WTC11 (cell line): ENCODE measurements around the gene ADCYAP1. TPM values are rescaled to one million over a fixed set of nuclear protein-coding genes. Genes with fewer than 3 reads are reported as not detected.

Source experiments
- ATAC-seq: fragments of 200-7000 bp; cut with Tn5 transposase; 2 replicates; pipeline ENCODE4 v1.10.0; 2021; ENCODE audit warnings: mild to moderate bottlenecking, moderate library complexity
- CTCF ChIA-PET: fragments of 300-600 bp; sonication (Branson Sonifier 250); formaldehyde crosslinking; loops from one replicate; lab custom pipeline; 2021; ENCODE audit warnings: antibody characterized with exemption; lab: Charles Lee
- POLR2A ChIA-PET: fragments of 350-600 bp; sonication (Branson Sonifier 250); formaldehyde crosslinking; loops from one replicate; lab custom pipeline; 2021; ENCODE audit warnings: antibody characterized with exemption; lab: Charles Lee
- DNase-seq: peaks from one replicate; pipeline ENCODE4 v3.0.0; 2021; ENCODE audit warnings: low spot score
- H3K27ac Mint-ChIP-seq: 2 replicates; pipeline ENCODE4 v1.8.0; 2021; ENCODE audit warnings: mixed read lengths
- H3K27me3 Mint-ChIP-seq: 2 replicates; pipeline ENCODE4 v1.8.0; 2021; ENCODE audit warnings: low read depth, mild to moderate bottlenecking, moderate library complexity, mixed read lengths
- H3K36me3 Mint-ChIP-seq: 2 replicates; pipeline ENCODE4 v1.8.0; 2021; ENCODE audit warnings: mixed read lengths
- H3K4me1 Mint-ChIP-seq: 2 replicates; pipeline ENCODE4 v1.8.0; 2022; ENCODE audit warnings: mixed read lengths
- H3K4me3 Mint-ChIP-seq: 2 replicates; pipeline ENCODE4 v1.8.0; 2021; ENCODE audit warnings: mild to moderate bottlenecking, moderate library complexity, mixed read lengths
- H3K9me3 Mint-ChIP-seq: 2 replicates; pipeline ENCODE4 v1.8.0; 2021; ENCODE audit warnings: mixed read lengths
- CDX4 ChIP-seq: fragments of 250-450 bp; sonication (Bioruptor Pico); IDR thresholded peaks from 2 replicates; pipeline ENCODE4 v1.9.0; 2021; ENCODE audit warnings: moderate library complexity, mild to moderate bottlenecking, inconsistent platforms, borderline replicate concordance
- IRF2 ChIP-seq: sonication (generic); formaldehyde crosslinking; IDR thresholded peaks from 2 replicates; pipeline ENCODE4 v1.8.0; 2022; ENCODE audit warnings: low read depth, missing genetic modification reagents, borderline replicate concordance
- NFATC4 ChIP-seq: fragments of 250-450 bp; sonication (Bioruptor Pico); IDR thresholded peaks from 2 replicates; pipeline ENCODE4 v1.9.0; 2021; ENCODE audit warnings: mild to moderate bottlenecking
- NFE2L1 ChIP-seq: sonication (generic); formaldehyde crosslinking; IDR thresholded peaks from 2 replicates; pipeline ENCODE4 v1.8.1; 2023; ENCODE audit warnings: missing genetic modification reagents
- NR3C1 ChIP-seq: sonication (generic); formaldehyde crosslinking; conservative IDR thresholded peaks from 2 replicates; pipeline ENCODE4 v1.8.1; 2023; ENCODE audit warnings: low read depth, mild to moderate bottlenecking, missing genetic modification reagents
- RELA ChIP-seq: sonication (generic); formaldehyde crosslinking; IDR thresholded peaks from 2 replicates; pipeline ENCODE4 v1.8.1; 2022; ENCODE audit warnings: missing genetic modification reagents, mild to moderate bottlenecking, borderline replicate concordance
- RORB ChIP-seq: fragments of 250-450 bp; sonication (Bioruptor Pico); IDR thresholded peaks from 2 replicates; pipeline ENCODE4 v1.9.0; 2021; ENCODE audit warnings: mild to moderate bottlenecking
- TP53 ChIP-seq: sonication (generic); formaldehyde crosslinking; IDR thresholded peaks from 2 replicates; pipeline ENCODE4 v1.8.1; 2023; ENCODE audit warnings: mild to moderate bottlenecking, missing genetic modification reagents
- ZNF121 ChIP-seq: sonication (generic); formaldehyde crosslinking; IDR thresholded peaks from 2 replicates; pipeline ENCODE4 v1.8.0; 2023; ENCODE audit warnings: missing genetic modification reagents
- ZNF396 ChIP-seq: fragments of 250-450 bp; sonication (Bioruptor Pico); IDR thresholded peaks from 2 replicates; pipeline ENCODE4 v1.8.0; 2021; ENCODE audit warnings: mild to moderate bottlenecking, moderate library complexity, borderline replicate concordance
- total RNA-seq: library from RNA; stranded (reverse); gene quantifications from 3 replicates; pipeline ENCODE4 v1.2.3, GENCODE V29; 2021
- TF ChIP-seq, protein P1 (sequence below): sonication (generic); formaldehyde crosslinking; IDR thresholded peaks from 2 replicates; pipeline ENCODE4 v1.8.0; 2023; ENCODE audit warnings: mild to moderate bottlenecking, missing genetic modification reagents
- TF ChIP-seq, protein P2 (sequence below): fragments of 250-450 bp; sonication (Bioruptor Pico); IDR thresholded peaks from 2 replicates; pipeline ENCODE4 v1.9.0; 2021; ENCODE audit warnings: mild to moderate bottlenecking, borderline replicate concordance
- TF ChIP-seq, protein P3 (sequence below): fragments of 250-450 bp; sonication (Bioruptor Pico); IDR thresholded peaks from 2 replicates; pipeline ENCODE4 v2.1.2; 2022; ENCODE audit warnings: mild to moderate bottlenecking, moderate library complexity
- TF ChIP-seq, protein P4 (sequence below): sonication (generic); formaldehyde crosslinking; IDR thresholded peaks from 2 replicates; pipeline ENCODE4 v1.8.1; 2023; ENCODE audit warnings: mild to moderate bottlenecking, missing genetic modification reagents
- TF ChIP-seq, protein P5 (sequence below): sonication (generic); formaldehyde crosslinking; IDR thresholded peaks from 2 replicates; pipeline ENCODE4 v1.8.0; 2022; ENCODE audit warnings: missing genetic modification reagents

The ADCYAP1 gene
- total RNA-seq, 1 experiment from 2014 or later = not detected

DNA sequence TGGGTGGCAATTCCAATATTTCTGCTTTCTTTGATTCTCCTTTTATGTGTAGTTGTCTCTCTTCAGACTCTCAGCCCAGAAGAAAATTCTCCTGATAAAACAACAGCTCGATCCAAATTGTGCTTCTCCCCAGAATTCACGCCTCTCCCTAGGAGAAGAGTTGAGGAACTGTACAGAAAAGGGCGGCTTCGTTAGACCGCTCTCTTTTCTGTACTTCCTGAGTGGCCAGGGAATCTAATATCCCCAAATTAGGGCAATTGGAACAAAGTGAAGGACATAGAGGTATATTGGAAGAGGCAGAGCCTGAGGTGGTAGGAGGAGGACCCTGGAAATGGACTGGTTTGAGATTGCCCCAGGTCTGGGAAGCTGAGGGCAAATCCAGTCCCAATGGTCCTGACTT, 5.6 kb downstream of the ADCYAP1 start (continued):
- TF ChIP-seq, protein P1, sequence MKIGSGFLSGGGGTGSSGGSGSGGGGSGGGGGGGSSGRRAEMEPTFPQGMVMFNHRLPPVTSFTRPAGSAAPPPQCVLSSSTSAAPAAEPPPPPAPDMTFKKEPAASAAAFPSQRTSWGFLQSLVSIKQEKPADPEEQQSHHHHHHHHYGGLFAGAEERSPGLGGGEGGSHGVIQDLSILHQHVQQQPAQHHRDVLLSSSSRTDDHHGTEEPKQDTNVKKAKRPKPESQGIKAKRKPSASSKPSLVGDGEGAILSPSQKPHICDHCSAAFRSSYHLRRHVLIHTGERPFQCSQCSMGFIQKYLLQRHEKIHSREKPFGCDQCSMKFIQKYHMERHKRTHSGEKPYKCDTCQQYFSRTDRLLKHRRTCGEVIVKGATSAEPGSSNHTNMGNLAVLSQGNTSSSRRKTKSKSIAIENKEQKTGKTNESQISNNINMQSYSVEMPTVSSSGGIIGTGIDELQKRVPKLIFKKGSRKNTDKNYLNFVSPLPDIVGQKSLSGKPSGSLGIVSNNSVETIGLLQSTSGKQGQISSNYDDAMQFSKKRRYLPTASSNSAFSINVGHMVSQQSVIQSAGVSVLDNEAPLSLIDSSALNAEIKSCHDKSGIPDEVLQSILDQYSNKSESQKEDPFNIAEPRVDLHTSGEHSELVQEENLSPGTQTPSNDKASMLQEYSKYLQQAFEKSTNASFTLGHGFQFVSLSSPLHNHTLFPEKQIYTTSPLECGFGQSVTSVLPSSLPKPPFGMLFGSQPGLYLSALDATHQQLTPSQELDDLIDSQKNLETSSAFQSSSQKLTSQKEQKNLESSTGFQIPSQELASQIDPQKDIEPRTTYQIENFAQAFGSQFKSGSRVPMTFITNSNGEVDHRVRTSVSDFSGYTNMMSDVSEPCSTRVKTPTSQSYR (CRISPR knock-in tag) = no peak
- TF ChIP-seq TP53 (no peak), ZNF396 (CRISPR knock-in tag) (no peak), NFATC4 (no peak), ZNF121 (CRISPR knock-in tag) (no peak), NFE2L1 (no peak)
- TF ChIP-seq, protein P2, sequence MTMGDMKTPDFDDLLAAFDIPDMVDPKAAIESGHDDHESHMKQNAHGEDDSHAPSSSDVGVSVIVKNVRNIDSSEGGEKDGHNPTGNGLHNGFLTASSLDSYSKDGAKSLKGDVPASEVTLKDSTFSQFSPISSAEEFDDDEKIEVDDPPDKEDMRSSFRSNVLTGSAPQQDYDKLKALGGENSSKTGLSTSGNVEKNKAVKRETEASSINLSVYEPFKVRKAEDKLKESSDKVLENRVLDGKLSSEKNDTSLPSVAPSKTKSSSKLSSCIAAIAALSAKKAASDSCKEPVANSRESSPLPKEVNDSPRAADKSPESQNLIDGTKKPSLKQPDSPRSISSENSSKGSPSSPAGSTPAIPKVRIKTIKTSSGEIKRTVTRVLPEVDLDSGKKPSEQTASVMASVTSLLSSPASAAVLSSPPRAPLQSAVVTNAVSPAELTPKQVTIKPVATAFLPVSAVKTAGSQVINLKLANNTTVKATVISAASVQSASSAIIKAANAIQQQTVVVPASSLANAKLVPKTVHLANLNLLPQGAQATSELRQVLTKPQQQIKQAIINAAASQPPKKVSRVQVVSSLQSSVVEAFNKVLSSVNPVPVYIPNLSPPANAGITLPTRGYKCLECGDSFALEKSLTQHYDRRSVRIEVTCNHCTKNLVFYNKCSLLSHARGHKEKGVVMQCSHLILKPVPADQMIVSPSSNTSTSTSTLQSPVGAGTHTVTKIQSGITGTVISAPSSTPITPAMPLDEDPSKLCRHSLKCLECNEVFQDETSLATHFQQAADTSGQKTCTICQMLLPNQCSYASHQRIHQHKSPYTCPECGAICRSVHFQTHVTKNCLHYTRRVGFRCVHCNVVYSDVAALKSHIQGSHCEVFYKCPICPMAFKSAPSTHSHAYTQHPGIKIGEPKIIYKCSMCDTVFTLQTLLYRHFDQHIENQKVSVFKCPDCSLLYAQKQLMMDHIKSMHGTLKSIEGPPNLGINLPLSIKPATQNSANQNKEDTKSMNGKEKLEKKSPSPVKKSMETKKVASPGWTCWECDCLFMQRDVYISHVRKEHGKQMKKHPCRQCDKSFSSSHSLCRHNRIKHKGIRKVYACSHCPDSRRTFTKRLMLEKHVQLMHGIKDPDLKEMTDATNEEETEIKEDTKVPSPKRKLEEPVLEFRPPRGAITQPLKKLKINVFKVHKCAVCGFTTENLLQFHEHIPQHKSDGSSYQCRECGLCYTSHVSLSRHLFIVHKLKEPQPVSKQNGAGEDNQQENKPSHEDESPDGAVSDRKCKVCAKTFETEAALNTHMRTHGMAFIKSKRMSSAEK (CRISPR knock-in tag) = no peak

GRCh38 chr18:911025-911424, 6.4 kb downstream of the ADCYAP1 start:
- Mint-ChIP-seq H3K27ac (no peak overlapping the region), H3K4me1 (peaks cover 13% of the 10 kb centered on the region), H3K36me3 (no peaks in the 10 kb centered on the region), H3K9me3 (no peaks in the 10 kb centered on the region), H3K27me3 (peaks cover 98% of the 10 kb centered on the region), H3K4me3 (no peak overlapping the region)
- no peak for TF ChIP-seq IRF2 (CRISPR knock-in tag)
- ATAC-seq (no peak), DNase-seq (no peak)
- CTCF ChIA-PET = interaction anchor here (0.7 to 1.7 kb wide), 2 partner anchors 50 to 152 kb away, joined by 3 to 7 read pairs; no protein-coding TSS in a partner anchor
- POLR2A ChIA-PET = interaction anchor here (0.6 kb wide), 1 partner anchor 27 kb away, joined by 6 read pairs; no protein-coding TSS in a partner anchor

- ATAC-seq (no peak), DNase-seq (no peak)
- Mint-ChIP-seq H3K9me3 (no peaks in the 10 kb centered on the region), H3K36me3 (no peaks in the 10 kb centered on the region), H3K27me3 (peaks cover 96% of the 10 kb centered on the region), H3K27ac (no peak overlapping the region), H3K4me1 (peaks cover 10% of the 10 kb centered on the region), H3K4me3 (no peak overlapping the region)
- TF ChIP-seq, protein P3, sequence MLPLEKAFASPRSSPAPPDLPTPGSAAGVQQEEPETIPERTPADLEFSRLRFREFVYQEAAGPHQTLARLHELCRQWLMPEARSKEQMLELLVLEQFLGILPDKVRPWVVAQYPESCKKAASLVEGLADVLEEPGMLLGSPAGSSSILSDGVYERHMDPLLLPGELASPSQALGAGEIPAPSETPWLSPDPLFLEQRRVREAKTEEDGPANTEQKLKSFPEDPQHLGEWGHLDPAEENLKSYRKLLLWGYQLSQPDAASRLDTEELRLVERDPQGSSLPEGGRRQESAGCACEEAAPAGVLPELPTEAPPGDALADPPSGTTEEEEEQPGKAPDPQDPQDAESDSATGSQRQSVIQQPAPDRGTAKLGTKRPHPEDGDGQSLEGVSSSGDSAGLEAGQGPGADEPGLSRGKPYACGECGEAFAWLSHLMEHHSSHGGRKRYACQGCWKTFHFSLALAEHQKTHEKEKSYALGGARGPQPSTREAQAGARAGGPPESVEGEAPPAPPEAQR (CRISPR knock-in tag) = no peak
- CTCF ChIA-PET = interaction anchor here (1.7 kb wide), 1 partner anchor 50 kb away, joined by 7 read pairs; no protein-coding TSS in a partner anchor
- POLR2A ChIA-PET = interaction anchor here (0.6 kb wide), 1 partner anchor 28 kb away, joined by 6 read pairs; no protein-coding TSS in a partner anchor
Observed at GRCh38 chr18:911486-911885, 6.8 kb downstream of the ADCYAP1 start.

GRCh38 chr18:916562-916961, 11.9 kb downstream of the ADCYAP1 start:
- no peak for DNase-seq
- TF ChIP-seq TP53 = no peak
- TF ChIP-seq, protein P4, sequence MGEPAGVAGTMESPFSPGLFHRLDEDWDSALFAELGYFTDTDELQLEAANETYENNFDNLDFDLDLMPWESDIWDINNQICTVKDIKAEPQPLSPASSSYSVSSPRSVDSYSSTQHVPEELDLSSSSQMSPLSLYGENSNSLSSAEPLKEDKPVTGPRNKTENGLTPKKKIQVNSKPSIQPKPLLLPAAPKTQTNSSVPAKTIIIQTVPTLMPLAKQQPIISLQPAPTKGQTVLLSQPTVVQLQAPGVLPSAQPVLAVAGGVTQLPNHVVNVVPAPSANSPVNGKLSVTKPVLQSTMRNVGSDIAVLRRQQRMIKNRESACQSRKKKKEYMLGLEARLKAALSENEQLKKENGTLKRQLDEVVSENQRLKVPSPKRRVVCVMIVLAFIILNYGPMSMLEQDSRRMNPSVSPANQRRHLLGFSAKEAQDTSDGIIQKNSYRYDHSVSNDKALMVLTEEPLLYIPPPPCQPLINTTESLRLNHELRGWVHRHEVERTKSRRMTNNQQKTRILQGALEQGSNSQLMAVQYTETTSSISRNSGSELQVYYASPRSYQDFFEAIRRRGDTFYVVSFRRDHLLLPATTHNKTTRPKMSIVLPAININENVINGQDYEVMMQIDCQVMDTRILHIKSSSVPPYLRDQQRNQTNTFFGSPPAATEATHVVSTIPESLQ (CRISPR knock-in tag) = no peak
- TF ChIP-seq NR3C1 = no peak
- TF ChIP-seq RELA (CRISPR knock-in tag) = no peak
- TF ChIP-seq RORB = no peak
- TF ChIP-seq, protein P5, sequence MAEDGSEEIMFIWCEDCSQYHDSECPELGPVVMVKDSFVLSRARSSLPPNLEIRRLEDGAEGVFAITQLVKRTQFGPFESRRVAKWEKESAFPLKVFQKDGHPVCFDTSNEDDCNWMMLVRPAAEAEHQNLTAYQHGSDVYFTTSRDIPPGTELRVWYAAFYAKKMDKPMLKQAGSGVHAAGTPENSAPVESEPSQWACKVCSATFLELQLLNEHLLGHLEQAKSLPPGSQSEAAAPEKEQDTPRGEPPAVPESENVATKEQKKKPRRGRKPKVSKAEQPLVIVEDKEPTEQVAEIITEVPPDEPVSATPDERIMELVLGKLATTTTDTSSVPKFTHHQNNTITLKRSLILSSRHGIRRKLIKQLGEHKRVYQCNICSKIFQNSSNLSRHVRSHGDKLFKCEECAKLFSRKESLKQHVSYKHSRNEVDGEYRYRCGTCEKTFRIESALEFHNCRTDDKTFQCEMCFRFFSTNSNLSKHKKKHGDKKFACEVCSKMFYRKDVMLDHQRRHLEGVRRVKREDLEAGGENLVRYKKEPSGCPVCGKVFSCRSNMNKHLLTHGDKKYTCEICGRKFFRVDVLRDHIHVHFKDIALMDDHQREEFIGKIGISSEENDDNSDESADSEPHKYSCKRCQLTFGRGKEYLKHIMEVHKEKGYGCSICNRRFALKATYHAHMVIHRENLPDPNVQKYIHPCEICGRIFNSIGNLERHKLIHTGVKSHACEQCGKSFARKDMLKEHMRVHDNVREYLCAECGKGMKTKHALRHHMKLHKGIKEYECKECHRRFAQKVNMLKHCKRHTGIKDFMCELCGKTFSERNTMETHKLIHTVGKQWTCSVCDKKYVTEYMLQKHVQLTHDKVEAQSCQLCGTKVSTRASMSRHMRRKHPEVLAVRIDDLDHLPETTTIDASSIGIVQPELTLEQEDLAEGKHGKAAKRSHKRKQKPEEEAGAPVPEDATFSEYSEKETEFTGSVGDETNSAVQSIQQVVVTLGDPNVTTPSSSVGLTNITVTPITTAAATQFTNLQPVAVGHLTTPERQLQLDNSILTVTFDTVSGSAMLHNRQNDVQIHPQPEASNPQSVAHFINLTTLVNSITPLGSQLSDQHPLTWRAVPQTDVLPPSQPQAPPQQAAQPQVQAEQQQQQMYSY (CRISPR knock-in tag) = no peak
- TF ChIP-seq CDX4 (CRISPR knock-in tag) = no peak

More at GRCh38 chr18:916562-916961, 11.9 kb downstream of the ADCYAP1 start:
- peaks cover 84% of the 10 kb centered on the region for H3K27me3 Mint-ChIP-seq
- no peaks in the 10 kb centered on the region for H3K9me3 Mint-ChIP-seq
- H3K27ac Mint-ChIP-seq = no peak overlapping the region
- H3K36me3 Mint-ChIP-seq = no peaks in the 10 kb centered on the region
- POLR2A ChIA-PET = no interaction called here
- H3K4me1 Mint-ChIP-seq = no peaks in the 10 kb centered on the region
- ATAC-seq = no peak
- H3K4me3 Mint-ChIP-seq = no peak overlapping the region
- CTCF ChIA-PET = no interaction called here
